Ovary (tissue), 9 donors: ENCODE data around the gene BLID. TPM values are rescaled to one million over a fixed set of nuclear protein-coding genes. Genes with fewer than 3 reads are reported as not detected.

Source experiments
- DNase-seq, 5 donors: peaks; one replicate each; pipeline ENCODE4 v3.0.0-alpha.2; 2019 to 2020
- H3K27ac ChIP-seq, 2 donors: fragments of 200-600 bp; one replicate each; pipeline versions ENCODE4 v1.5.1 to v1.8.0; 2019 to 2022
- H3K27me3 ChIP-seq: fragments of 200-600 bp; one replicate; pipeline ENCODE4 v1.8.0; 2022
- H3K36me3 ChIP-seq: fragments of 200-600 bp; sonication (generic); one replicate; pipeline ENCODE4 v1.5.1; 2019
- H3K4me1 ChIP-seq: one replicate; pipeline ENCODE4 v1.8.1; 2013; ENCODE audit warnings: mild to moderate bottlenecking, moderate library complexity; ENCODE audit not compliant: insufficient read depth
- H3K4me3 ChIP-seq: fragments of 200-600 bp; sonication (generic); one replicate; pipeline ENCODE4 v1.5.1; 2017
- H3K9me3 ChIP-seq, 2 donors: fragments of 200-600 bp in 1 of 2; sonication (generic) in 1 of 2; one replicate each; pipeline versions ENCODE4 v1.5.1 to v1.8.1; 2013 to 2019; ENCODE audit warnings: mild to moderate bottlenecking in 1 of 2, moderate library complexity in 1 of 2
- CTCF ChIP-seq, 3 donors: fragments of 450-650 bp in 2 of 3; fragments of 200-600 bp in 1 of 3; IDR thresholded peaks; one replicate each; pipeline versions ENCODE4 v1.5.1 to v1.8.0; 2016 to 2022; ENCODE audit warnings: antibody characterized with exemption in 3 of 3, mild to moderate bottlenecking in 1 of 3
- EP300 ChIP-seq: sonication (generic); formaldehyde crosslinking; IDR thresholded peaks from one replicate; pipeline ENCODE4 v1.6.1; 2017; ENCODE audit warnings: antibody characterized with exemption
- POLR2A ChIP-seq: fragments of 450-650 bp; IDR thresholded peaks from one replicate; pipeline ENCODE4 v1.6.1; 2017; ENCODE audit warnings: antibody characterized with exemption, mild to moderate bottlenecking, moderate library complexity
- WGBS, 3 donors: extraction: QIAGEN DNeasy Blood & Tissue Kit in 1 of 3; methylation state at CpG; one replicate each; pipeline versions ENCODE4 v1.1.5 to v1.1.7; 2013 to 2017; 5-methylcytosine and 5-hydroxymethylcytosine counted together
- intact Hi-C, 4 donors: fragments of 100-400 bp; cut with DNase I; formaldehyde crosslinking; loops; one replicate each; pipeline versions ENCODE4 v1.11.0 to v1.15.1; 2022 to 2023
- polyA plus RNA-seq, 2 donors: library from polyadenylated mRNA; stranded (reverse); fragments of 200-250 nt in 1 of 2; fragments of 350-450 nt in 1 of 2; fragmentation: Illumina TruSeq in 1 of 2; extraction: RNeasy Lipid Tissue Mini Kit (QIAGEN cat#74804) in 1 of 2; gene quantifications; one replicate each; pipeline ENCODE4 v1.2.3, GENCODE V29; 2013 to 2014
- total RNA-seq, 7 donors: library from RNA; depleted of rRNA in 2 of 7; stranded (reverse); fragments of >200 nt in 2 of 7; fragmentation: NEBNext Ultra II Directional in 3 of 7; extraction: Animal tissue kit (Norgen Biotek cat#: 25700) in 3 of 7; gene quantifications; one replicate each; pipeline versions ENCODE4 v1.1.0 to v1.2.4, GENCODE V29; 2016 to 2023
- donor health status: DM: no; HTN: no; CAD: no; lungs with moderate emphysema.
- donor health status: DM: no; HTN: no; CAD: no.
- donor health status: Bipolar disorder and iron deficiency.
- donor health status: DM: yes; HTN: yes; CAD: no.
- donor health status: DM: no; HTN: no; CAD: no.
- donor health status: DM: yes; HTN: yes; CAD: no.

The BLID gene
- total and polyA plus RNA-seq, 9 donors, result 0.32 to 13.2 (median 3.7) TPM; not detected in 1

DNA sequence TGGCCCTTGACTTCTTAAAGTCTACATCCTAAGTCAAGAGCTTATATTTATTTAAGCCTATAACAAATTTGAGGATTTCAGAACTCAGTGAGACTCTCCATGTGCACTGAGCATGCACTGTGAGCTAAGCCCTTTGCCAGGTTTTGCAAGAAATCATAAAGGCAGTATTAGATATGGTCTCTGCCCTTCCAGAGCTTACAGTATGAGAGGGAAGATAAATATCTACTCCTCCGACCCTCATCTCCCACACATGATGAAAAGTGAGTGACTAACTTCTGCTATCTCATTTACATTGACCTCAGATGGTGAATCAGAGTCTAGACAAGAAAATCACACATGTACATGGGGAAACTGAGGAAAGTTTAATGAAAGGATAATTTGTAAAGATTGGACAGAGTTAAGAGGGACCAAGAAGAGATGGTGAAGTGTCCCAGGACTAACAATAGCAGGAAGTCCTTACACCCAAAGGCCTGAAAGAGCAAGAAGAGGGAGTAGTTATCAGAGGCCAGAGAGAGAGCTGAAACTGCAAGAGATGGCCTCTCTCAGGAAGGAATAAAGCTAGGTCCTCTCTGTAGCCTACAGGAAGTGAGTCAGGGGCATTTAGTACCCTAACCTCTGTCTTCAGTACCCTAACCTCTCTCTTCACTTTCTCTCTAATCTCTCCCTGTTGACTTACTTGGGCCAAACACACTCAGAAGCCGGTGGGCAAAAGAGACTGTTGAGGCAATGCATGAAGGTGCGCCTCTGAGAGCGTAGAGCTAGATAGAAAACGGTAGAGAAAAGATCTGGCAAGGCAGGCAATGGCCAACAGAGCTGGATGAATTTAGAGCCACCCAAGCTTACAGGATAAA is 23.0 kb upstream of the BLID start:
- H3K4me1 ChIP-seq, result peaks cover 2% of the 10 kb centered on the region
- intact Hi-C loops, result no loop called here
- TF ChIP-seq CTCF (IDR thresholded peaks at IDR 0.05), result no peak
- TF ChIP-seq POLR2A, result no peak

DNA sequence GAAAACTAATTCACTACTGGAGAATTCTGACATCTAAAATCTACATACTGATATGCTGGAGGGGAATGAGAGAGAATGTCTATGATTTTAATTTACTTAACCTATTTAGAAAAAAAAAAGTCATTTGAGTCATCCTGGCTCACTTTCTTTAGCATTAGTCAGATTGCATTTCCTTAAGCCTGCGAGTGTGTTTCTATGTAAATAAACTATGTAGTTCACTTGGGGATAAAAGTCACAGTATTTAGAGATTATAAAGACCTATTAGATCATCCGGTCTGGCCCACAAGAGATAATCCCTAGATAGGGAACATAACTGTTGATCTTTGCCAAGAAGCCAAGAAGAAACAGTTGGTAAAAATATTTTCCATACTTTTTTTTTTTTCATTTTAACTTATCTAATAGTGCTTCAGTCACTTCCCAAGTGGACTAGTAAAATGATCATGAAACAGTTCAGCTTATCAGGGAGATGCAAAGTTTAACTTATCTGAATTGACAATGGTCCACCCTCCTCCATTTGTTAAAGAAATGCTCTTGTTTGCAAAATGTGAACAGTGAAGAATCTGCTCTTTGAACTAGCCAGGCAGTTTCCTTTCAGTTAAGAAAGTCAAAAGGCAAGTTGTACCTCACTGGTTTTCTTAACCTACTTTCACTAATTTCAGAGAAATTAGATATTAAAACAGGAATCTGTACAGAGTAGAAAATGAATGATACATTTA is 21.2 kb upstream of the BLID start:
- DNase-seq, result no peak
- intact Hi-C loops, result no loop called here
- 5% methylated on average over 2 of the region's 2 CpGs for WGBS, 3 donors
- no peak overlapping the region for H3K27ac ChIP-seq
- no peaks in the 10 kb centered on the region for H3K9me3 ChIP-seq
- no peak overlapping the region for H3K4me3 ChIP-seq
- TF ChIP-seq POLR2A (no peak), CTCF (IDR thresholded peaks at IDR 0.05) (no peak)
- no peaks in the 10 kb centered on the region for H3K36me3 ChIP-seq
- no peaks in the 10 kb centered on the region for H3K27me3 ChIP-seq
- H3K4me1 ChIP-seq, result peaks cover 2% of the 10 kb centered on the region

More for the DNA sequence above, 23.0 kb upstream of the BLID start:
- no peak for DNase-seq
- Histone ChIP-seq H3K9me3 (no peaks in the 10 kb centered on the region), H3K27ac (no peak overlapping the region), H3K36me3 (no peaks in the 10 kb centered on the region), H3K4me3 (no peak overlapping the region), H3K27me3 (no peaks in the 10 kb centered on the region)
- 68 to 77% (median 69%) methylated on average over 5 of the region's 5 CpGs for WGBS, 3 donors

DNA sequence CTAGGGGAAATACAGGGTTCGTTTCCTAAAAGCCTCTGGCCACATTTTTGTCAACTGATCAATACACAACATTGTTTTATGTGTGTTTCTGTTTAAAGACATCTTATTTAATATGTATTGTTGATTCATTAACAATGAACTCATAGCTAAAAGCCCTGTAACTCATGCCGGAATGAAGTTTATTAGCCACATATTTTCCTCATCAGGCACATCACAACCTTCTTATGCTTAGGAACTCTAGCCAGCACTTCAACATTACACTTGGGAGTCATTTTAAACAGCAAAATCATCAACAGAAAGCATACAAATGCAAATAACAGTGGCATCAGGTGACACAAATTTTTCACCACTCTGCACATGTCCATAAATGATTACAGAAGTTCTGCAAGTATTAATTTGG is 15.1 kb upstream of the BLID start:
- H3K27ac ChIP-seq, result no peak overlapping the region
- H3K4me1 ChIP-seq, result no peaks in the 10 kb centered on the region
- TF ChIP-seq POLR2A, result no peak
- TF ChIP-seq EP300, result no peak
- no peak for TF ChIP-seq CTCF (IDR thresholded peaks at IDR 0.05)
- WGBS, 3 donors, result 75 to 91% (median 82%) methylated on average over 2 of the region's 2 CpGs
- no peak overlapping the region for H3K4me3 ChIP-seq
- H3K9me3 ChIP-seq, result no peaks in the 10 kb centered on the region
- H3K36me3 ChIP-seq, result no peaks in the 10 kb centered on the region
- no peak for DNase-seq
- intact Hi-C loops, result no loop called here
- no peaks in the 10 kb centered on the region for H3K27me3 ChIP-seq

- intact Hi-C loops, result no loop called here
- no peak for DNase-seq
- Histone ChIP-seq H3K9me3 (no peaks in the 10 kb centered on the region), H3K27me3 (no peaks in the 10 kb centered on the region), H3K4me1 (no peaks in the 10 kb centered on the region), H3K27ac (no peak overlapping the region), H3K36me3 (no peaks in the 10 kb centered on the region), H3K4me3 (no peak overlapping the region)
- 74 to 79% (median 78%) methylated on average over 5 of the region's 5 CpGs for WGBS, 3 donors
- no peak for TF ChIP-seq POLR2A
- TF ChIP-seq CTCF (IDR thresholded peaks at IDR 0.05), result no peak
- no peak for TF ChIP-seq EP300
Observed at GRCh38 chr11:122128146-122128545, 12.1 kb upstream of the BLID start.
